NCI-H2227 treated with DMSO at 0.1 percent for 48 hours (cell line): ENCODE data around the gene MAPKAP1.

ENCODE experiments used
- DNase-seq: peaks from one replicate; lab custom pipeline; 2025; lab: John Stamatoyannopoulos, UW

The MAPKAP1 gene

GRCh38 chr9:125484350-125485282 lies 222.4 kb downstream of the MAPKAP1 start:
- no peak for DNase-seq

- no peak for DNase-seq
Measured at GRCh38 chr9:125483697-125484096, 223.3 kb downstream of the MAPKAP1 start.

GRCh38 chr9:125479846-125480615 lies 227.0 kb downstream of the MAPKAP1 start:
- DNase-seq = no peak

GRCh38 chr9:125477089-125477544 lies 229.9 kb downstream of the MAPKAP1 start:
- no peak for DNase-seq

- DNase-seq = no peak
Measured at GRCh38 chr9:125476645-125477044, 230.4 kb downstream of the MAPKAP1 start.

GRCh38 chr9:125475385-125475784 lies 231.6 kb downstream of the MAPKAP1 start:
- DNase-seq = no peak

- DNase-seq = peak; percentile 10
Measured at GRCh38 chr9:125472926-125473701, 233.9 kb downstream of the MAPKAP1 start.

GRCh38 chr9:125472562-125472925 lies 234.5 kb downstream of the MAPKAP1 start:
- no peak for DNase-seq

- no peak for DNase-seq
Measured at GRCh38 chr9:125470767-125471580, 236.0 kb downstream of the MAPKAP1 start.

- no peak for DNase-seq
Measured at GRCh38 chr9:125470189-125470588, 236.8 kb downstream of the MAPKAP1 start.

GRCh38 chr9:125468646-125469045 lies 238.4 kb downstream of the MAPKAP1 start:
- no peak for DNase-seq

- no peak for DNase-seq
Measured at GRCh38 chr9:125467116-125467740, 239.8 kb downstream of the MAPKAP1 start.

- no peak for DNase-seq
Measured at GRCh38 chr9:125466411-125466810, 240.6 kb downstream of the MAPKAP1 start.

GRCh38 chr9:125464591-125465385 lies 242.2 kb downstream of the MAPKAP1 start:
- DNase-seq = peak; percentile 10

- DNase-seq = no peak
Measured at GRCh38 chr9:125463926-125464325, 243.1 kb downstream of the MAPKAP1 start.

- peak; percentile 78 for DNase-seq
Measured at GRCh38 chr9:125462861-125463291, 244.1 kb downstream of the MAPKAP1 start.

GRCh38 chr9:125461636-125462190 lies 245.3 kb downstream of the MAPKAP1 start:
- no peak for DNase-seq

GRCh38 chr9:125460883-125461635 lies 245.9 kb downstream of the MAPKAP1 start:
- DNase-seq = no peak

GRCh38 chr9:125460346-125460745 lies 246.7 kb downstream of the MAPKAP1 start:
- DNase-seq = no peak
